HTERT RPE-1 (cell line): ENCODE results near the gene PHAX.
"Not testable (repeated sequence)": the region's sequence is repeated elsewhere in the genome, so short reads cannot be mapped to it uniquely, and the experiment has no call there.

Experiments
- in situ Hi-C: fragments of 300-500 bp; cut with MboI; formaldehyde crosslinking; loops from 4 replicates; pipeline ENCODE4 v1.14.3; 2020; ENCODE audit warnings: low sequenced_read_pairs

Gene PHAX, protein sequence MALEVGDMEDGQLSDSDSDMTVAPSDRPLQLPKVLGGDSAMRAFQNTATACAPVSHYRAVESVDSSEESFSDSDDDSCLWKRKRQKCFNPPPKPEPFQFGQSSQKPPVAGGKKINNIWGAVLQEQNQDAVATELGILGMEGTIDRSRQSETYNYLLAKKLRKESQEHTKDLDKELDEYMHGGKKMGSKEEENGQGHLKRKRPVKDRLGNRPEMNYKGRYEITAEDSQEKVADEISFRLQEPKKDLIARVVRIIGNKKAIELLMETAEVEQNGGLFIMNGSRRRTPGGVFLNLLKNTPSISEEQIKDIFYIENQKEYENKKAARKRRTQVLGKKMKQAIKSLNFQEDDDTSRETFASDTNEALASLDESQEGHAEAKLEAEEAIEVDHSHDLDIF

DNA sequence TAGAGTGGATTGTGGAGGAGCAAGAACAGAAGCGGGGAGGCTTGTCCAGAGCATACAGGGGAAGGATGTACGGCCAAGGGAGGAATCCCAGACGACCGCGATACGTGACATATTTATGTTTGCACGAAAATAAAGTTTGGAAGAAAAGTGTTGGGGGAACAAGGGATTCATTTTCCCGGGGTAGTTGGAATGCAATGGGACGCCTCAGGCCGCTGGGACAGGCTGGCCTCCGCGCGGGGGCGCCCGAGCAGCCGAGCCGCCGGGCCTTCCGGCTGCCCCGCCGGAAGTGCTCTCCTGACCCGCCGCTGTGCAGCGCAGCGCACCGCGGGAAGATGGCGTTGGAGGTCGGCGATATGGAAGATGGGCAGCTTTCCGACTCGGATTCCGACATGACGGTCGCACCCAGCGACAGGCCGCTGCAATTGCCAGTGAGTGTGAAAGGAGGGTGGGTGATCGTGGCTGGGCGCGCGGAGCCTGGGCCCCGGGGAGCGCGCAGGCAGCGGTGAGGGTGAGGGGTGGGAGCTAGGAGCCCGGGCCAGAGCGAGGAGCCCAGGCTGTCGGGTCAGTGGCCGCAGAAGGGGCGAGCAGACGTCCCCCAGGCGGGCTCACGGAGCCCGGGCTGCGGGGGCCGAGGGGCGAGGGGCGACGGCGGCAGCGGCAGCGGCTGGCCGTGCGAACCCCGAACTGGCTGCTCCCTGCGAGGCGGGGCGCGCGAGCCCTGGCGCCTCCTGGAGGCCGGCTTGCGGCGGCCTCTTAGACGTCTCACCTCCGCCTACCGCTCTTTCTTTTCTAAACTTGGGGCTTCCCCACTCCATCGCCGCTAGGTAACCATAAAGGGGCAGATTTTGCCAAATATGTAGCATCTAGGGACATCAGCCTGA is at the start of gene PHAX:
Gene PHAX (plus strand): TSS at position 317 of the 881 bp plus-strand sequence. CDS start 16 bp downstream, at position 333.
- in situ Hi-C loops, result no loop called here

GRCh38 chr5:126552614-126553013 is 48.1 kb upstream of the PHAX start:
- in situ Hi-C loops, result no loop called here

DNA sequence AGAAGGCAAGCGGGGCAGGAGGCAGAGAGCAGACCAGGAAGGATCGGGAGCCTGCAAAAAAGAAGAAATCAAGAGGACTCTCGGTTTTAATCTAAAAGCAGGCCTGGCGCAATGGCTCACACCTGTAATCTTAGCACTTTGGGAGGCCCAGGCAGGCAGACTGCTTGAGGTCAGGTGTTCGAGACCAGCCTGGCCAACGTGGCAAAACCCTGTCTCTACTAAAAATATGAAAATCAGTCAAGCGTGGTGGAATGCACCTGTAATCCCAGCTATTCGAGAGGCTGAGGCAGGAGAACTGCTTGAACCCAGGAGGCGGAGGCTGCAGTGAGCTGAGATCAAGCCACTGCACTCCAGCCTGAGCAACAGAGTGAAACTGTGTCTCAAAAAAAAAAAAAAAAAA is 45.6 kb upstream of the PHAX start:
- in situ Hi-C loops, result not testable (repeated sequence)

GRCh38 chr5:126561908-126562307 is 38.8 kb upstream of the PHAX start:
- in situ Hi-C loops, result no loop called here

DNA sequence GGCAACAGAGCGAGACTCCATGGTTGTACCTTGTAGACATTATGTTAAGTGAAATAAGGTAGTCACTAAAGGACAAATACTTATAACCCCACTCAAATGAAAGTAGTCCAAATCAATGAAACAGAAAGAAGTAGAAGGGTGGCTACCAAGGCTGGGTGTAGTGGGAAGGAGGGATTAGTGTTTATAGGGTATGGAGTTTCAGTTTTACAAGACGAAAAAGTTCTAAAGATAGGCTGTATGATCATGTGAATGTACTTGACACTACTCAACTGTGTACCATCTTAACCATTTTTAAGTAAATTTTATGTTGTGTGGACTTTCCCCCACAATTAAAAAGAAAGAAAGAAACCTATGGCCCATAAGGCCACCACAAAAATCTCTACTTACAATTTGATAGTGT is 37.9 kb upstream of the PHAX start:
- in situ Hi-C loops, result no loop called here

GRCh38 chr5:126568206-126568755 is 32.5 kb upstream of the PHAX start:
- in situ Hi-C loops, result no loop called here

DNA sequence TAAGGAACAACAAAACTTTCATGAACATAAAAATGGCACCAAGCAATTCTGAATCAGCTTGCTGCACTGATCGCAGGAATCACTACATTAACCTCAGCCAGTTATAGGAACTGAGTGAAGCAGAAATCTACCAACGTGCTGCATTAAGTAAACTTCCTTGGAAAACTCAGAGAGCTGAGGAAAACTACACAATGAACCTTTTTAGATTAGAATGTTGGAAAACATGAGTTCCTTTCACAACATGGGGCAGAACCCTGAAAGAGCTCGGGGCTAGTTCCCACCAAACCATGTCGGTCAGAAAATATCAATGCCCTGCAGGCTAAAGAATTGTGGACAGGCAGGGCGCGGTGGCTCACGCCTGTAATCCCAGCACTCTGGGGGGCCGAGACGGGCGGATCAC is 25.1 kb upstream of the PHAX start:
- in situ Hi-C loops, result no loop called here

- in situ Hi-C loops, result no loop called here
These were observed 23.8 kb upstream of the PHAX start for GRCh38 chr5:126576974-126577373.

DNA sequence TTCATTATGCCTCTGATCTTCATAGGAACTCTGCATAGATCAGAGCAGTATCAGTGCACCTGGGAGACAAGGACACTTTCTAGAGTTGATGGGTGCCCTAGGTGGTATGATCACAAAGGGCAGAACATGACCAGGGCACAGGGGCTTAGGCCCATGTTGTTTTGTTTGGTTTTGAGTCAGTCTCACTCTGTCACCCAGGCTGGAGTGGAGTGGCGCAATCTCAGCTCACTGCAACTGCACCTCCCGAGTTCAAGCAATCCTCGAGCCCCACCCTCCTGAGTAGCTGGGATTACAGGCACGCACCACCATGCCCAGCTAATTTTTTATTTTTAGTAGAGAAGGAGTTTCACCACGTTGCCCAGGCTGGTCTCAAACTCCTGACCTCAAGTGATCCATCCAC is 23.3 kb upstream of the PHAX start:
- in situ Hi-C loops, result no loop called here

GRCh38 chr5:126579716-126580115 is 21.0 kb upstream of the PHAX start:
- in situ Hi-C loops, result no loop called here

DNA sequence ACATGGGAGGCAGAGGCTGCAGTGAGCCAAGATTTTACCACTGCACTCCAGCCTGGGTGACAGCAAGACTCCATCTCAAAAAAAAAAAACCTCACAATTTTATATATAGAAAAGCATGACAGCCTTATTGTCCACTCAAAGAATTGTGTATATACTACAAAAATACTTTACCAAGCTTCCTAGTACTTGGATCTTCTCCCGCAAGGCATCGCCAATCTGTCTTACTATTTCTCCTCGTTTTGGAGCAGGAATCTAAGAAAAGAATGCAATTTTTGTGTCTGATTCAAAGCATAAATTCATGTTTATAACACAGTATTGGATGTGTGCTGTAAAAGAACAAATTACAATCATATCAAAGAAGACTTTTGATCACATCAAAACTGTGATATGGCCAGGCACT is 17.0 kb upstream of the PHAX start:
- in situ Hi-C loops, result no loop called here

DNA sequence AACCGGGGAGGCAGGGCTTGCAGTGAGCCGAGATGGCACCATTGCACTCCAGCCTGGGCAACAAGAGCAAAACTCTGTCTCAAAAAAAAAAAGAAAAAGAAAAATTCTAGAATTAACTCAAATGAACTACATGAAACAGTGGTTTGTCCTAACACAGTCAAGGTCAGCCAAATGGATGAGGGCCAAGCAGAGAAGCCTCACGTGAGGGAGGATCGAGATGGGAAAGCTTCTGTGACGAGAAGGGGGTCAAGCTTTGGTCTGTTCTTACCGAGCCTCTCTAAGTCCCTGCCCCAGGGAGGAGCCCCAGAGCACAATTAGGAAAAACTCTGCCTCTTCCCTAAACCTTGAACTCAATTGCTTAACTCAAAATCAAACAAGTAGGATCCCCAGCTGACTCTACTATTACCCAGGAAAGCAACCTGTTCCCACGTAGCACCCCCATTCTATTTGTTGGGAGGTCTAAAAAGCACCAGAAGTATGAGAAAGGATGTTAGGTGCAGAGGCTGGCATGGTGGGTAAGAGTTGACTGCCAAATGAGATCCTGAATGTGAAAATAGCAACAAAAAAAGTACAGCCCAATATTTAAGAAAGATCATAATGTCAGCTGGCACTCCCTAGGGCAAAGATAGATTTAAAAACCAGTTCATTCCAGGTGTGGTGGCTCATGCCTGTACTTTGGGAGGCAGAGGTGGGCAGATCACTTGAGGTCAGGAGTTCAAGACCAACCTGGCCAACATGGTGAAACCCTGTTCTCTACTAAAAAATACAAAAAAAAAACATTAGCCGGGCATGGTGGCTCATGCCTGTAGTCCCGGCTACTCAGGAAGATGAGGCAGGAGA is 13.0 kb upstream of the PHAX start:
- in situ Hi-C loops, result no loop called here

- in situ Hi-C loops, result no loop called here
These were observed 11.0 kb upstream of the PHAX start for GRCh38 chr5:126589536-126590297.

DNA sequence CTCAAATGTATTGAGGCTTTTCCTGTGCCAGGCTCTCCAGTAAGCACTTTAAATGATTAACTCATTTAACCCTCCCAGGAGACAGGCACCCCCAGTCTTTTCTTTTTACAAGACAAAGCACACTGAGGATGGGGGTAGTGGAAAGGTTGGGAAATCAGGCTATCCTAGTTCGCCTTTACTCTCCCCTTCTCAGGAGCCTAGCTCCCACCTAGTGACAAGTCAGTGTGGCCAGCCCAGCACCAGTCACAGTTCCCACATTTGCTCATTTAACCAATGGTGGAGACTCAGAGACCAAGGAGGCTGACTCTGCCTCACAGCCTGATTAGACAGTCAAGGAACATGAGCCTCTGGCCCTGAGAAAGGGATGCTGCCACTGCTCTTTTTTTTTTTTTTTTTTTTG is 9.2 kb upstream of the PHAX start:
- in situ Hi-C loops, result no loop called here

- in situ Hi-C loops, result no loop called here
These were observed 5.8 kb upstream of the PHAX start, which contains the start of gene ALDH7A1 for GRCh38 chr5:126594748-126595485. TSS of gene ALDH7A1 (minus strand) at chr5:126595219. CDS start at chr5:126595198, 21 bp downstream.

DNA sequence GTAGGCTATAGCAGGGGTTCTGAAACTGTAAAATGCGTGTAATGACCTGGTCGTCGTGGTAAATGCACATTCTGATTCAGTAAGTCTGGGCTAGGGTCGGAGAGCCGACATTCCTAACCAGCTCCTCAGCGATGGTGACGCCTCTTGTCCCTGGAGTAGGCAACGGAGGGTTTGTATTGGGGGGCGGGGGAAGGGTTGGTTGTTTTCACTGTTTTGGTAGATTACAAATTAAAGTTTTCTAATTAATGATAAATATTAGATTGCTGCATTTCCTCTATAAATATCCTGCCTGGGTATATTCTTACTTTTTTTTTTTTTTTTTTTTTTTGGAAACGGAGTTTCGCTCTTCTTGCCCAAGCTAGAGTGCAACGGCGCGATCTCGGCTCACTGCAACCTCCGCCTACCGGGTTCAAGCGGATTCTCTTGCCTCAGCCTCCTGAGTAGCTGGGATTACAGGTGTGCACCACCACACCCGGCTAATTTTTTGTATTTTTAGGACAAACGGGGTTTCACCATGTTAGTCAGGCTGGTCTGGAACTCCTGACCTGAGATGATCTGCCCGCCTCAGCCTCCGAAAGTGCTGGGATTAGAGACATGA is 5.2 kb upstream of the PHAX start:
- in situ Hi-C loops, result no loop called here

- in situ Hi-C loops, result no loop called here
These were observed 3.6 kb upstream of the PHAX start for GRCh38 chr5:126597156-126597555.

DNA sequence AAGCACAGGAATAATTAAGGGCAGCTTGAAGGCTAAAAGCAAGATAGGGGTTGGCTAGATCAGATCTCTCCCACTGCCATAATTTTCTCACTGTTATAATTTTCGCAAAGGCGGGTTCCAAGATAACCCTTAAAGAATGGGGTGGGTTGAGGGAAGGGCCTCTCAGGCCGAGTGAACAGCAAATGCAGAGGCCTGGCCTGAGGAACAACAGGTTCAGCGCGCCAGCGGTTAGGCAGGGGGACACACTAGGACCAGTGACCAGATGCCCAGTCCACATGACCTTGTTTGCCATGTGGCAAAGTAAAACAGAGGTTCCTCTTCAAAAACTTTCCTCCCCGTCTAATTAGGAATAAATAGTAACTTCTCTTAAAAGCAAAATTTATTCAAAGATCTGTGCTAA is 1.2 kb upstream of the PHAX start:
- in situ Hi-C loops, result no loop called here
